SK-N-MC (cell line): ENCODE data around the gene CREB5.

Experiments
- DNase-seq: peaks from one replicate; pipeline ENCODE4 v3.0.0-alpha.2; 2011; ENCODE audit warnings: low read depth, low spot score
- H3K27ac ChIP-seq: fragments of 200-600 bp; sonication (generic); 2 replicates; pipeline ENCODE4 v1.5.1; 2016; ENCODE audit warnings: mixed run types
- H3K36me3 ChIP-seq: fragments of 200-600 bp; sonication (generic); 2 replicates; pipeline ENCODE4 v1.6.1; 2017; ENCODE audit warnings: antibody characterized with exemption, low read length, mixed read lengths; ENCODE audit not compliant: insufficient read depth
- H3K4me3 ChIP-seq: fragments of 200-600 bp; sonication (generic); 2 replicates; pipeline ENCODE4 v1.5.1; 2016
- H3K9ac ChIP-seq: fragments of 200-600 bp; sonication (generic); 2 replicates; pipeline ENCODE4 v1.8.0; 2017; ENCODE audit warnings: mixed run types, mixed read lengths; ENCODE audit not compliant: insufficient read length
- H3K9me3 ChIP-seq: fragments of 200-600 bp; sonication (generic); 2 replicates; pipeline ENCODE4 v1.6.1; 2017; ENCODE audit warnings: low read depth, mild to moderate bottlenecking, antibody characterized with exemption, low read length, moderate library complexity, mixed read lengths
- EZH2 ChIP-seq: fragments of 200-600 bp; sonication (generic); IDR thresholded peaks from one replicate; pipeline ENCODE4 v1.6.1; 2017; ENCODE audit warnings: antibody characterized with exemption
- FOXP2 ChIP-seq: optimal IDR thresholded peaks from 2 replicates; pipeline ENCODE3; 2011; ENCODE audit warnings: mild to moderate bottlenecking, moderate library complexity; ENCODE audit not compliant: insufficient read depth; ENCODE audit errors: extremely low read length, control extremely low read depth
- POLR2AphosphoS5 ChIP-seq: IDR thresholded peaks from 2 replicates; pipeline ENCODE4 v1.6.1; 2012; ENCODE audit warnings: mild to moderate bottlenecking, low read depth, low read length, borderline replicate concordance

The CREB5 gene

DNA sequence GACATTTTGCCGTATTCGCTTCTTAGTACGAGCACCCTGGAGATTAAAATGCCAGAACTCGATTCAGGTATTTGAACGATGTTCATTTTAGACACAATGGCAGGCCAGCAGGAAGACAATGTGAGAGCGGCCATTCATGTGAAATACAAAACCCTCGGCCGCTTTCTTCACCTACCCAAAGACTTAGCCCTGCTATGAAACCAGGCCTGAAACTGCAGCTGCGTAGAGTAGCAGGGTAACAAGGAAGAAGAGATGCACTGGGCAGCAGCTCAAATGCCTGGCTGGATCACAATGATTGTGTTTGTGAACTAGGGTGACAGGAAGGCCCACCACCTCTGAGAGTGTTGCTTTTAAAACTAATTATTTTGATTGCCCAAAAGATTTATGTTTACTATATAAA lies 311.0 kb downstream of the CREB5 start:
- no peak for DNase-seq
- H3K4me3 ChIP-seq, result no peak overlapping the region
- TF ChIP-seq FOXP2, result no peak
- no peak for TF ChIP-seq POLR2AphosphoS5
- TF ChIP-seq EZH2, result no peak
- no peak overlapping the region for H3K27ac ChIP-seq
- no peak overlapping the region for H3K9ac ChIP-seq
- no peaks in the 10 kb centered on the region for H3K9me3 ChIP-seq
- no peaks in the 10 kb centered on the region for H3K36me3 ChIP-seq

- no peak for DNase-seq
- H3K27ac ChIP-seq, result no peak overlapping the region
- no peak overlapping the region for H3K9ac ChIP-seq
These were observed 312.2 kb downstream of the CREB5 start for GRCh38 chr7:28724563-28724962.

DNA sequence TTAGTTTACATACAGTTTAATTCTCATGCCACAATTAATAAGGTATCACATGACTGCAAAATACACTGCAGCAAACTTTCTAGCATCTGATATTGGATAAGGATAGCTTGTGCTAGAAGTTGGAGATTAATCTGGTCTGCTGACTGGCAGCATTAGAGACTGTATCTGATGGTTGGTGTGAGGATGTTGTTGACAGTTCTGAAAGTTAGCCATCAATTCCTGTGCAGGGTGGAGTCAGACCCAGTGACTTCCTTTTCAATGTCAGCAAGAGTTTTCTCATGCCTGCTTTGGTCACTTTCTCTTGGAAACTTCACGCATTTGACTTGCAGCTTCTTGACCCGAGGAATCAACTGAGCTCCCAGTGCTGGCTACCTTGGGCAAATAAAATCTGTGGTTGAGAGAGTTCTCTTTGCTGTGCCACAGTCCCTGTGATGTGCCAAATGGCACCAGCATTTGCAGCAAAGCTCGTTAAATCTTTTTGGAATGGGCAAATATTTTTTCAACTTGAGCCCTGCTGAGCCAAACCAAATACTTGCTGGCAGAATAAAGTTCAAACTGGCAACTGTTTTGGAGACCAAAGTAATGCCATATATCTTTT lies 312.8 kb downstream of the CREB5 start:
- Histone ChIP-seq H3K4me3 (no peak overlapping the region), H3K27ac (no peak overlapping the region), H3K36me3 (no peaks in the 10 kb centered on the region), H3K9ac (no peak overlapping the region), H3K9me3 (no peaks in the 10 kb centered on the region)
- DNase-seq, result no peak
- no peak for TF ChIP-seq POLR2AphosphoS5
- no peak for TF ChIP-seq EZH2
- no peak for TF ChIP-seq FOXP2

More at GRCh38 chr7:28724563-28724962, 312.2 kb downstream of the CREB5 start:
- Histone ChIP-seq H3K9me3 (no peaks in the 10 kb centered on the region), H3K36me3 (no peaks in the 10 kb centered on the region), H3K4me3 (no peak overlapping the region)
- TF ChIP-seq EZH2 (no peak), FOXP2 (no peak), POLR2AphosphoS5 (no peak)

- Histone ChIP-seq H3K27ac (no peak overlapping the region), H3K36me3 (no peaks in the 10 kb centered on the region), H3K9me3 (no peaks in the 10 kb centered on the region), H3K9ac (no peak overlapping the region), H3K4me3 (no peak overlapping the region)
- no peak for DNase-seq
- TF ChIP-seq EZH2 (no peak), POLR2AphosphoS5 (no peak), FOXP2 (no peak)
These were observed 313.6 kb downstream of the CREB5 start for GRCh38 chr7:28725911-28726310.

DNA sequence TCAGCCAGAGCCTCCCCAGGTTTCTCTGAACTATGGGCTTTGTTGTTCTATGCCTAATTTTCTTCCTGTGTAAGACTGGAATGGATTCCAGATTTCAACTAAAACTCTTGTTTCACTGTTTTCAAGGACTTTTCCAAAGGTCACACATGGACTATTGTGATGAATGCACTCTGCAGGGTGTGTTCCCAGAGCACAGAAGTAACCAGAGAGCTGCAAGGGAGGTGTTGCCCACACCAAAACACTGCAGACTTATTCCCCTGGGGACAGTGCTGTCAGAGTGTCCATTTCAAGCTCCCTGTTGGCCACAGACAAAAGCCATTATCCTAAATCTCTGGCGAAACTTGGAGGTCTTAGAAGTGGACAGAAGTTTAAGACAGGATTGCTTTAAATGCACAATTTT lies 314.2 kb downstream of the CREB5 start:
- Histone ChIP-seq H3K36me3 (no peaks in the 10 kb centered on the region), H3K9me3 (no peaks in the 10 kb centered on the region), H3K4me3 (no peak overlapping the region), H3K9ac (no peak overlapping the region), H3K27ac (no peak overlapping the region)
- TF ChIP-seq EZH2 (no peak), POLR2AphosphoS5 (no peak), FOXP2 (no peak)
- no peak for DNase-seq

GRCh38 chr7:28729281-28729680 lies 317.0 kb downstream of the CREB5 start:
- TF ChIP-seq FOXP2 (no peak), EZH2 (no peak), POLR2AphosphoS5 (no peak)
- no peaks in the 10 kb centered on the region for H3K36me3 ChIP-seq
- no peak for DNase-seq
- H3K27ac ChIP-seq, result no peak overlapping the region
- no peaks in the 10 kb centered on the region for H3K9me3 ChIP-seq
- no peak overlapping the region for H3K4me3 ChIP-seq
- no peak overlapping the region for H3K9ac ChIP-seq

DNA sequence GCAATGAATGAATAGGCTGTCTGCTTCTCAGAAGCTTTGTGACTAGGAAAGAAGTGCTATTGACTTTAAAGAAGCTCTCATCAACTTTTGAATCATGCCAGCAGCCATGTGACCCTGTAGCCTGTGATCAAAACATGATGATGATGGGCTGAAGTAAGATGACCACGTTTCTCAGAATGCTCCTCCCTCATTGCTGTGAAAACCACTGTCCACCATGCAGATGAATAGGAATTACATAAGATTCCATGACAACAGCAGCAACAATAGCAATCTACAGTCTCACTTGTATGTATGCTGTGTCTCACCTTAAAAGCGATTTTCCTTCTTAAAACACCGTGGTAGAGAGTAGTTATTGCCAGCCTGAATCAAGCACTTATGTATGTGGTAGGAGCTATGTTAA lies 317.4 kb downstream of the CREB5 start:
- TF ChIP-seq EZH2, result no peak
- TF ChIP-seq POLR2AphosphoS5, result no peak
- no peak for TF ChIP-seq FOXP2
- Histone ChIP-seq H3K27ac (no peak overlapping the region), H3K4me3 (no peak overlapping the region), H3K9me3 (no peaks in the 10 kb centered on the region), H3K36me3 (no peaks in the 10 kb centered on the region), H3K9ac (no peak overlapping the region)
- no peak for DNase-seq

DNA sequence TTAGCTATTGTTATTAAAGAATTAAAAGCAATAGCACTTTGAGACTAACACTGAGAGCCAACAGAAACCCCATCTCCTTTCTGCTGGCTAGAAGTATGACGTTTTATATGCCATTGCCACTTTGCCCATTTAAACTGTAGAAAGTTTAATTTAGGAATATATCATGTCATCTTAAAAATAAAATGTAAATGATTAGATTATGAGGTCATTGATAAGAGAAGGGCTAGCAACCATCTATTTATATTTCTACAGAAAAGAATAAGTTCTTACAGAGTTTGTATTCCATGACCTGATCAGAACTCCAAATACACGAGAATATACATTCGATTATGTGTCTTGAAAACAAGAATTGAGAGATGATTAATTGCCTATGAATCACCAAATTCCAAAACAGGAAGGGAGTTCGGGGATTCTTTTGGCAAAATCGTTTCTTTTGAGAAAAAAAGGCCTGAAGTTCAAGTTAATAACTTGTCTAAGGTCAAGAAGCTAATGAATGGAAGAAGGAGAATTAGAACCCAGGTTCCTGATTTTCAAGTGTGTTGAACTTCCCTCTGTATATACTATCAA lies 318.9 kb downstream of the CREB5 start:
- DNase-seq, result no peak
- no peaks in the 10 kb centered on the region for H3K9me3 ChIP-seq
- H3K27ac ChIP-seq, result no peak overlapping the region
- TF ChIP-seq FOXP2, result no peak
- TF ChIP-seq EZH2, result no peak
- TF ChIP-seq POLR2AphosphoS5, result no peak
- H3K9ac ChIP-seq, result no peak overlapping the region
- H3K4me3 ChIP-seq, result no peak overlapping the region
- H3K36me3 ChIP-seq, result no peaks in the 10 kb centered on the region

DNA sequence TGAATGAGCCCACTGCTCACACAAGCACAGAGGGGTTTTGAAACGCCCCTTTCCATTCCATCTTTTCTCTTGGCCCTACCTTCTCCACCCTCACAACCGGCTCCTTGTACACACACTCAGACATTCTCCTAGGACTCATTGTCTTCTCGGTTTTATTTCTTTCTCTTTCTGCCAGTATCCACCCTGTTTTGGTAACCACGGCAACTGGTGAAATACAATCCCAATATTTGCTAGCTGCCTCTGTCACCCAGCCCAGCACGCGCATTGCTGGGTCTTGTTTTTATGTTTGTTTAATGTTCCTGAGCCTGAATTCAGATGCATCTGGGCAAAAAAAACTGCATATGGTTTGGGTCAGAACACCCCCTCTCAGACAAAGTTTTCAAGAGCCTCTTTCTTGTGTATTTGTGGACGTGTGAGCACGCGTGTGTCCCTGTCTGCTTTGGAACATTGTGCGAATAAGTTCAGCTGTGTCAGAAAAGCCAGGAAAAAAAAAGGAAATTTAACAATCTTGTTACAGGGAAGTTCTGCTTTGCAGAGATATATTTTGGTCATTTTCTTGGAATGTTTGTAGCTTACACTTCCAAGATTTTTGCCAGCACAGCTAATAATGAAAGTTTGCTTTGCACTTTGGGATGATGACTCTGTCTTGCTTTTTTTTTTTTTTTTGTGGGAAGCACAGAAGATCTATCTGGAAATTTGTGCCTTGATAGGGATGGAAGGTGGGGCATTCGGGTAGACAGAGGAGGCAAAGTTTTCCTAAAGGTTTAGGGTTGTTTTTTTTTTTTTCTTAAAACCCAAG lies 320.0 kb downstream of the CREB5 start:
- Histone ChIP-seq H3K9me3 (no peaks in the 10 kb centered on the region), H3K27ac (no peak overlapping the region), H3K36me3 (no peaks in the 10 kb centered on the region), H3K9ac (no peak overlapping the region), H3K4me3 (no peak overlapping the region)
- no peak for TF ChIP-seq EZH2
- no peak for TF ChIP-seq POLR2AphosphoS5
- no peak for TF ChIP-seq FOXP2
- DNase-seq, result no peak
